RKO (cell line): ENCODE measurements around the gene EPB42.
A peak's percentile ranks its signal among the peaks of the same experiment; 100 is the strongest.
"Not testable (repeated sequence)": the region's sequence is repeated elsewhere in the genome, so short reads cannot be mapped to it uniquely, and the experiment has no call there.

ENCODE experiments used
- DNase-seq: peaks from one replicate; pipeline ENCODE4 v3.0.0-alpha.2; 2016; ENCODE audit warnings: low spot score

The EPB42 gene

DNA sequence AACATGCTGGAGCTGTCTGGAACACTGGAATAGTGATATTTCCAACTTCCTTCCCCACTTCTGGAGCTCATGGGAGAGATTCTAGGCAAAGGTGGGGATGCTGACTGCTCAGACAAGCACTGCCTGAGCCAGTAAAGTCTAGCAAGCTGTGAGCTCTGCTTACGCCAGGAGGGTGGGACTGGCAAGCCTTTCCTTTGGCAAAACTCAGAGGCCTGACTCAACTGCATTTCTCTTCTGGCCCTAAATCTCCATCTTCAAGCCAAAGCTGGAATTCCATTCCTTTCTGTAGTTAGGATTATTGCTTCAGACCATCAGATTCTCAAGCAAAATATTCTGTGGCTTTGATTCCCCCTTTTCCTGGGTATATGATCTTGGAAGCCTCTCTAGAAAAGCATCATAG lies 20.3 kb upstream of the EPB42 start:
- no peak for DNase-seq

DNA sequence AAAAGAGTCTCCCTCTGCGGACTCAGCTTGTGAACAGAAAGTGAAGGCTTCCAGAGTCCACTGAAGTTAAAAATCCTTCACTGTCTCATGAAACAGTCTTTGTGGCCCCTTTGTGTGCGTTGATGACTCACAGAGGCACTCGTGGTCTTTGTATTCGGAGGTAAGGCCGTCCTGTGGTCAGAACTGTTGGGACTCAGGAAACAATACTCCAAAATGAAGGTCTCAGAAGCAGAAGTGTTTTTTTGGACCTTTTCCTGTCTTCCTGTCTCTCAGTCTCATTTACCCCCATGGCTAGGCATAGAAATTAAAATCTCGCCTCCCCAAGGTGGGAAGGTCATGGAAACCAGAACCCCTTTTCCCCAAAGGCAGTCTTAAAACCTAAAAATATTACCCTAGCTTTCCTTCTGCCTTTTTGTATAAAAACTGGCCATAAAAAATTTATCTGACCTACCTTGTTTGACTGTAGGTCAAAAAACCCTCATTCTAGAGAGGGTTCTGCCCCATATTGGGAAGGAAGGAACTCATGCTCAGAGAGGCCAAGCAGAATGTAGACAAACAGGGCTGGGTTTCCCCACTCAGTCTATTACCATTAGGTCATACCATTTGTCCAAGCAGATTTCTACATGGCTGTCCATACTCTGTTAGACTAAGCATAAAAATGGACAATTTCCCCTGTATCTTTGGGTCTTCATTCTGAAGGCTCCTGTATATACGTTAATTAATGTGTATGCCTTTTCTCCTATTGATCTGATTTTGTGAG lies 19.1 kb upstream of the EPB42 start:
- no peak for DNase-seq

DNA sequence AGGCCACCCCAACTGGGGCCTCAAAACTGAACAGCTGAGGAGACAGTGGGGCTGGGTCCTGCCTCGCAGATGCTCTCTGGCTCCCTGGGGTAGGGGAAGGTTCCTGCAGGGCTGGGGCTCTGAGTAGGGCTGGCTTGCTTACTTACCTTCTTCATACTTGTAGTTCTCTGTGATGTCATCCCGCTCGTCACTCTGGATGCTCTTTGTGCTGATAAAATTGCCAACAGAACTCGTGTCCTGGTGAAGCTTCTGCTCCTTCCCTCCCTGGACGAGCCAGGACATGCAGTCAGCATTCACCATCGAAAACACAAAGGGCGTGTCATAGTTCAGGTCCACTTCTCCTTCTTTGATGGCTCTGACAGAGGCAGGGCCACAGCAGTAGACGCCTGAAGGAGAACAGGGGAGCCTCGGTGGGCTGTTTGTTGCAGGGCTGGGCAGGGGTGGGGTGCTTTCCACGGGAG lies 17.9 kb upstream of the EPB42 start:
- DNase-seq, result no peak

DNA sequence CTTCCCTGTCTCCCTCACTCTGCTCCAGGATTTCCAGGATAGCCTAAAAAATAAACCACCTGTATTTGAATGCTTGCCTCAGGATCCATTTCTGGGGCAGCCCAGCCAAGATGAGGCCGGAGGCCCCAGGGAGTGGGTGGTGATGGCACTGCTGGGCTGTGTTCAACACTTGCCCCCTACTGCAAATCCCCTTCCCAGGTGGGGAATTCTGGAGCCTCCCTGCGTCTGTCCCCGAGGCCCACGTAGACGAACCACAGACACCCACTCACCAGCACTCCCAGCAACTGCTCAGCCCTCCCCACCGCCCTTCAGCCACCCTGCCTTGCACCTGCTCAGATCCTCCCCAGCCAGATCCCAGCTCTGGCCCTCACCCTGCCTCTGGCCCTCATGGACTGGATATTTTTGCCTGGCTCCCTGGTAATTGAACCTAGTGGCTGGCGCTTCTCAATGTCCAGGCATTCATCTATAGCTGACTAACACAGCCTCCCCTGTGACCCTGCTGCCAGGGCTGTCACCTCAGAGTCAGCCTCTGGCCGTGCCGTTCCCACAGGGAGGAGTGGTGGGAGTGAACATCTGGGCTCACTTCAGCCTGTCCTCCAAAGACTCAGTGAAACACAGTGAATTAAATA lies 17.1 kb upstream of the EPB42 start:
- no peak for DNase-seq

DNA sequence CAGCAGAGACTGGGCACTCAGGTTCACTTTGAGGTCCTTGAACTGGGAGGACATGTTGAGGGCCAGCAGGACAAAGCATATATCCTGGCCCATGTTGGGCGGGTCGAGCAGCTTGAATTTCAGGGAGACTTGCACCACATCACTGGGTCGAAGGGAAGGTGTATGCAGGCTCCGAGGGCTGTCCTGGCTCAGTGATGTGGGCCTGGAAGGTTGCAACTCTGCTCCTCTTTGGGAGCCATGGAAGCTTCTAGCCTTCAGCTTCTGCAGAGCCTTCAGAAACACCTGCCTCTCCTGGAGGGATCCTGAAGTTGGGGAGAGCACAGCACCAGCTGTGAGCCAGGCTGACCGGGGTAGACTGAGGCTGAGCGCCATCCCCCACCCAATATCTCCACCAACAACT lies 14.7 kb upstream of the EPB42 start:
- no peak for DNase-seq

DNA sequence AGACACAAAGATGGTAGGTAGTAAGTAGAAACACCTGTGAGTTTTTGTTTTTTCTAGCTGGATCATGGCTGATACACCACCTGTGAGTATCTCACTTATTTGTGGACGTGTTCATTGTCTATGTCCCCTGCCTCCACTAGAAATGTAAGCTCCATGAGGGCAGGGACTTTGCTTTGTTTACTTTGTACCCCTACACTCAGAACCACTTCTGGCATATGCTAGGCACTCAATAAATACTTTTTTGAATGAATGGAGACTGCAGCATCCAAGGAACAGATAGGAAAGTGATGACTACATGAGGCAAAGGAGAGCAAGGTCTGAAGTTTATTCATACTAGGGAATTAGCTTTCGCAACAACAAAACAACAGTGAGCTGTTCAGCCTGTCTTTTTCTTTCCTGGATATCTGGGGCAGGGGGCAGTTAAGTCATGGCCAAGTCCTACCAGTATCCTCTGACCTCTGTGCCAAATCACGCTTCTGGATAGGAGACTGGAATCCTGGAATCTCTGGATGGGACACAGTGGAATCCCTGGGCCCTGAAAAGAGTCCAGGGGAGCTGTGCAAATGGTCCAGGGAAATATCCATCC lies 11.6 kb upstream of the EPB42 start:
- no peak for DNase-seq

DNA sequence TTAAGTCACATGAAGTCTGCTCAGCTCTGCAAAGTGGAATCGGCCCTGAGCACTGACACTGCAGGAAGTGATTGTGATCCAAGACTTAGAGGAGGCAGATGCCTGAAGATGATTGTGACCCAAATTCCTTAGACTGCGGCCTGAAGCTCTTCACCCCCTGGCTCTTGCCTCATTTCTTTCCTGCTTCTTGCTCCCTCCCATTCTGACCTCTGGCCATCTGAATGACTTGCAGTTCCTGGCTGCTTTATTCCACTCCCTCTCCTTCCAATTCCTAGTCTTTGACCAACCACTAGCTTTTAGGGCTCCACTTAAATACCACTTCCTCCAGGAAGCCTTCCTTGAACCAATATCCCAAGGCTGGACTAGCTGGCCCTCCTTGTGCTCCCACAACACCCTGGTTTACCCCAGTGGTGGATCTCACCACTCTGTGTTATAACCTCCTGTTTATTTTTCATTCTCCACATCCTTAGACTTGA lies 9.9 kb upstream of the EPB42 start:
- DNase-seq, result no peak

DNA sequence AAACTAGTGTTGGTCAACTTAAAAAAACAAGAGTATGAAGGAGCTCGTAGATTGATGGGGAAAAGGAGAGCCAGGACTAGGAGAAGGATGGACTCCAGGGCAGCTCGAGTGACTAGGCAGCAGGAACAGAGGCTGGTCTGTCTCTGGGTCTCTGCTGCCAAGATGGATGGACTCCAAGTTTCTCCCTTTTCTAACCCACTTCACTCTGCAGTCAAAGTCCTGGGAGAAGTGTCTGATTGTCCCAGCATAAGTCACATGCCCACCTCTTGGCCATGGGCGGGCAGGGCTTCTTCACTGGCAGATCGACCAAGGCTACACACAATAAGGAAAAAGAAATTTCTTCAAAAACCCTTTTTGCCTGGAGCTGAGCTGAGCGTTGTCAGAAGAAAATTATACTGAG lies 9.2 kb upstream of the EPB42 start:
- DNase-seq, result no peak

DNA sequence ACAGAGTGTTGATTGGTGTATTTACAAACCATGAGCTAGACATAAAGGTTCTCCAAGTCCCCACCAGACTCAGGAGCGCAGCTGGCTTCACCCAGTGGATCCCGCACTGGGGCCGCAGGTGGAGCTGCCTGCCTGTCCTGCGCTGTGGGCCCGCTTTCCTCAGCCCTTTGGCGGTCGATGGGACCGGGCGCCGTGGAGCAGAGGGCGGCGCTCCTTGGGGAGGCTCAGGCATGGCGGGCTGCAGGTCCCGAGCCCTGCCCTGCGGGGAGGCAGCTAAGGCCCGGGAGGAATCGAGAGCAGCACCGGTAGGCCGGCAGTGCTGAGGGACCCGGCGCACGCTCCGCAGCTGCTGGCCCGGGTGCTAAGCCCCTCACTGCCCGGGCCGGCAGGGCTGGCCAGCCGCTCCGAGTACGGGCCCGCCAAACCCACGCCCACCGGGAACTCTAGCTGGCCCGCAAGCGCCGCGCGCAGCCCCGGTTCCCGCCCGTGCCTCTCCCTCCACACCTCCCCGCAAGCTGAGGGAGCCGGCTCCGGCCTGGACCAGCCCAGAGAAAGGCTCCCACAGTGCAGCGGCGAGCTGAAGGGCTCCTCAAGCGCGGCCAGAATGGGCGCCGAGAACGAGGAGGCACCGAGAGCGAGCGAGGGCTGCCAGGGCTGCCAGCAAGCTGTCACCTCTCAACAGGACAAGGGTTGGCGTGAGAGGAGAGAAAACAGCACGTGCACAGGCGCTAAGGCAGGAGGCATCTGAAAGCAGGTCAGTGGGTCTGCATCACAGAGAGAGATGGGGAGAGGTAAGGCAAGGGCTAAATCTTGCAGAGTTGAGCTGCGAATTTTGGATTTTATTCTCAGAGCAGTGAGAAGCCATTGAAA lies 5.9 kb upstream of the EPB42 start:
- no peak for DNase-seq

DNA sequence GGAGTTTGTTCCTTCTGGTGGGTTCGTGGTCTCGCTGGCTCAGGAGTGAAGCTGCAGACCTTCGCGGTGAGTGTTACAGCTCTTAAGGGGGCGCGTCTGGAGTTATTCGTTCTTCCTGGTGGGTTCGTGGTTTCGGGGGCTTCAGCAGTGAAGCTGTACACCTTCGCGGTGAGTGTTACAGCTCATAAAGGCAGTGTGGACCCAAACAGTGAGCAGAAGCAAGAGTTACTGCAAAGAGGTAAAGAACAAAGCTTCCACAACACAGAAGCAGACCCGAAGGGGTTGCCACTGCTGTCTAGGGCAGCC lies 5.1 kb upstream of the EPB42 start:
- DNase-seq, result not testable (repeated sequence)

DNA sequence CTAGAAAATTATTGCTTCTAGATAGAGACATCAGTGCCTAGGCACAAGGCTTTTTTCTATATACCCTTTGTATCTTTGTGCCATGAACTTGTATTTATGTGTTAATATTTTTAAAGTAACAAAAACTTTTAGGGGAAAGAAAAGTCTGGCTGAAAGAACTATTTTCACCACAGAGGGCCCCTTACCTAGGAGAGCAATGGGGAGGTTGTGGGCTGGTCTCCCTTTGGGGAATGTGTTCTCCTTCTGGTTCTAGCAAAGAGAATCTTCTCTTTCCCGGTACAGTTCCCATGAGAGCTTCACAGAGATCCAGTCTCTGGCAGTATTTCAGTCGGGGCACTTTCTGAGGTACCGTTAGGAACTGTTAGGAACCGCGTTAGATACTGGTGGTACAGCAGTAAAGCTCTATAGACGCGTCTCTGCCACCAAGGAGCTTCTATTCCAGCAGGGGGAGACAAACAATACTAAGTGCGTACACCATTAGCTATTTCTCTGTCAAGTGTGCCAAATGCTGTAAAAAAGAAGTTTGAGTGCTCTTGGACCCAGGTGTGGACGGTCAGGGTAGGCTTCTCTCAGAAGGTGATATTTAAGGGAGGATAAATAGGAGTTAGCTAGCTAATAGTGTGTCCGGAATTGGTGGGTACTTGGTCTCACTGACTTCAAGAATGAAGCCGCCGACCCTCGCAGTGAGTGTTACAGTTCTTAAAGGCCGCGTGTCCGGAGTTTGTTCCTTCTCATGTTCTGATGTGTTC lies 4.6 kb upstream of the EPB42 start:
- peak; percentile 52 for DNase-seq

DNA sequence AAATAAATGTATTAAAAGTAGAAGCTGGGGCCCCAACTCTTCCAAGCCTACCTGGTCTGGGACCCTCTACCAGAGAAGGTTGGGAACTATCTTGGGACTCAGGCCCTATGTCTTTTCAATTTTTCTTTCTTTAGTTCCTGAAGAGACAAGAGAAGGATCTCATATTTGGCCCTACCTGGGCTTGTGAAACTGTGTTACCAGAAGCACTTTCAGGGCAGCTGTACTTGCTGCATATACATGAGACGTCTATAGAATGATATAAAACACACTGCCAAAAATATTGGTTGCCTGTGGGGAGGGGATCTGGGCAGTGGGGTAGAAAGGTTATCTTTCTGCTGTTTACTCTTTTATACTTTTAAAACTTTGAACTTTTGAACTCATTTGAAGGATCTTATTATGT lies 604 bp upstream of the EPB42 start:
- DNase-seq, result no peak

DNA sequence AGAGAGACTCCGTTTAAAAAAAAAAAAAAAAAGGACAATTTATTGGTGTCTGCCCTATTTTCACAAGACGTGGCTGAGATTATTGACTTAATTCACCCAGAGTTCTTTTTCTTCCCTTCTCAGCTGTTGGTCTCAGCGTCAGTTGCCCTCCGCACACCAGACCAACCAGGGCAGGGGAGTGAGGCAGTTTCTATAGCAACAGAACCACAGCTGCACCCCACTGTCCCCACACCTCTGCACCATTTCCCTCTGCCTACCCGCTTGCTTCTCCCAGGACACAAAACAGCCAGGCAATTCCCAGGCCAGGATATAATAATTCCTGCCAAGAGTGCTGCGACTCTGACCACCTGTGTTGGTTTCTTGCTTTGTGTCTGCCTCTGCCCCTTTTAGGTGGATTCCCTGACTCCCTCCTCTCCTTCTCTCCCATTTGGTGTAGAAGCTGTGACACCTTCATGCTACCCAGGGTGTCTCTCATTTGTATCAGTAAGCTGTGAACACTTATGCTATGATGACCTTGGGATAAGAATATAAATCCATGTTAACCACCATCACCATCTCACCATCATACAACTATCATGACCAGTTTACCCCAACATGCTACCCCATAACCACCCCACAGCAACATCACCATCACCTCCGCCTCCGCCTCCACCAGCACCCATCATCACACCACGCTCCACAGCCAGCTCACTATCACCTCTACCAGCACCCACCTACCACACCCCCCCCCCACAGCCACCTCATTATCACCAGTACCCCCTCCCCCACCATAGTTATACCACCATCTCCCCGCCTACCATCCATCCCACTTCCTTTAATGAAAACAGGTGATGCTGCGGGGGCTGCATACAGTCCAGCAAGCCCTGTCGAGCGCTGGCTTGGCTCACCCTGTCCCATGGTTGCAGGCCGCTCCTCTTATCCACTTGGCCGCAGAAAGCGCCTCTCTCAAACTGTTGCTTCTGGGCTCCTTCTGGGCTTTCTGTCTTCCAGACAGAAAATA lies 589 bp downstream of the EPB42 start:
- no peak for DNase-seq

DNA sequence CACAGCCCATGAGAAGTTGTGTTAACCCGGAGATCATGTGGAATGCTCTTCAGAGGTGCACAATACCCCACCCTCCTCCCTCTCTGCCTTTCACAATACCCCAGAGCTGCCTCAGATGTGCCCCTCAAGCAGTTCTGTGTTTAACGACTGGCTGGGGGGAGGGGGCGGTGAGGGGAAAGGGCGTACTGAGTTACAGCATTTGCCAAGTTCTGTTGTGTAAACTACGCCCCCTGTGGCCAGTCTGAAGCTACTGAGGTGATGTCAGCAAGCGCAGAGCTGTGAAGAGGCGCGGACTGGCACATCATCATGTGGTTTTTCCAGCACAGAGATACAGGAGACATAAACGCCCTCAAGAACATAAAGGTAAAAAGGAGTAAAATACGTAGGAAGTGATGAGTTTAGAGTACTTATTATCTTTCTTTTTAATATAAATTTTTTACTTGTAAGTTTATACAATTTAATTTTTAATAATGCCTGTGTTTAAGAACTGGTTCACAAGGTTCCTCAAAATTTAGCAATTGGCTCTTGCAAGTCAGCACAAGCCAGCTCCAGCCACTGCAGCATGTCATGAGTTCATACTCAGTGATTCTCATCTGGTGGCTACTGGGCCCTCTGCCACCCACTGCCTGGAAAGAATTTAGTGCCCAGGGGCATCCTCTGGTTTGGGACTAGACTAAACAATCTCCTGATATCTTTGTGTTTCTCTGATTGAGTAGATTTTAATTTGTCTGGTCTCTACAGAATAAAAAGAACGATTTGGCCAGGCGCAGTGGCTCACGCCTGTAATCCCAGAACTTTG lies 1.7 kb downstream of the EPB42 start:
- DNase-seq, result peak; percentile 5

DNA sequence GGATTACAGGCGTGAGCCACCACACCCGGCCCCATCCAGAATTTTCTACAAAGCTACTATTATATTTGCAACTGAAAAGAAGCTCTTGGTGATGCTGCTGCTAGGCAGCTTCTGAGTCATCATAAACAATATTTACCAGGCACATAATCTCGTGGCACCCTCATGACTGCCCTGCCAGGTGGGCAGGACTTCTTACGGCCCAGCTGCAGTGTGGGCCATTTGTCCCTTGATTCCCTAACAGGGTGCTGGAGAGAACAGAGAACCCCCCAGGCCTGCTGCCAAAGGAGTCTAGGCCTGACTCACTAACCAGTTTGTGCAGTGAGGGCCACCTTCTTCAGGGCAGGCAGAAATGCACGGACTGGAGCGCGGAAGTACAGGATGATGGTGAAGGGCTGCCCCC lies 4.9 kb downstream of the EPB42 start:
- peak; percentile 54 for DNase-seq

DNA sequence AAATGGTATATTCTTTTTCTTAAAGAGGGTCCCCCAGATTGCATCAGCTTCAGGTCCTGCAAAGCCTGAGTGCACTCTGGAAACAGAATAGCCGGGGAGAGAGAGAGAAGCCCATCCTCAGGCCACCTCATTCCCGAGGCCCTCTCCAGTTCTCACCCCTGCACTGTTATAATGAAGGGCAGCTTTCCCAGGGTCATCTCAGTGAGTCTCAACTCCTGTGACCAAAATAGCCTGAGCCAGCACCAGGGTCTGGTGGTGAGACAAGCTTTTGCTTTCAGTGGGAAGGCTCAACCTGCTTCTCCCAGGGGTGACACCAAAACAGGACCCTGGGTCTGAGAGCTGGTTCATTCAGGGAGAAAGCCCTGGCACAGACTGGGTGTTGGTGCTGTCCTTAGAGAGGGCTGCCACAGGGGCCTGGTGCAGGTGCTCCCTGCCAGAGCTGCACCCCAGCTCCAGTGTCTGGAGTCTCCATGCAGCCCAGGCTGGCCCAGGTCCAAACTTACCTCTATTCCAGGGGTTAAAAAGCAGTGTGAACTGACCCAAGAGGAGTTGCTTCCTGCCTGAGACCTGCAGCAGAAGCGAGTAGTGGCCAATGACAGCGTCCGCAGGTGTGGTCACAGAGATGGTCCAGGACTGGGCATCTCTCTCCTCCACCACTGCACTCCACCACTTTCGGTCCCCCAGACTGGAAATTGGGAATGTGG lies 6.1 kb downstream of the EPB42 start:
- no peak for DNase-seq

DNA sequence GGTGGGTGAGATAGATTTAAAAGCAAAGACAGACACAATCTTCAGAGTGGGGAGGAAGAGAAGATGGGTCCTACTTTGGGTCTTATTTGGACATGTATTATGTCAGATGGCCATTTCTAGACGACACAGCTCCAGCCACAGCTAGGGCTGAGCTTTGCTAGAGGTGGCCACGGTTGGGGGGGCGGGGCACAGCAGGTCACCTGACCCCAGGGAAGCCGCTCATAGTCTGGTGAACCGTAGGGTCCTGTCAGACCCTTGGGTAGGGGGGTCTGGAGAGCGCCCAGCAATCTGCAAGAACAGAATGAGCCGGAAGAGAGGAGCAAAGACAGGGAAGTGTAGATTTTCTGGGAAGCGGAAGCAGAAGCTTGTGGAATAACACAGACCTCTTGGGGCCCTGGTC lies 6.6 kb downstream of the EPB42 start:
- no peak for DNase-seq

DNA sequence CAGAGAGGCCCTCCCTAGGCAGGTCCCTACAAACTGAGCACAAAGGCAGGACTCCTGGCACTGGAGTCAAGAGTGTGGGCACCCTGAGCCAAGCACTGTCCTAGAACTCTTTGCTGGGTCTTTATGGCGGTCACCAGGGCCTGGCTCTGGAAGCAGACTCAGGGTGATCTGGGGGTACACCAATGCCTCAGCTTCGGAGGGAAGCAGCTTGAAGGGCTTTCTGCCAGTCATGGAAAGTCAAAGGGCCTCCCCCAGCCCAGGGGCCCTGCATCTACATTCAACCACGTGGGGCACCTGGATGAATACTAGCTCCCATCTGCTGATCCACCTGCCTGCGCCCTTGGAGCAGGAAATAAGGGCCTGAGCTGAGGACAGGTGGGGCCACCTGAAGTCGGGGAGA lies 7.4 kb downstream of the EPB42 start:
- no peak for DNase-seq

DNA sequence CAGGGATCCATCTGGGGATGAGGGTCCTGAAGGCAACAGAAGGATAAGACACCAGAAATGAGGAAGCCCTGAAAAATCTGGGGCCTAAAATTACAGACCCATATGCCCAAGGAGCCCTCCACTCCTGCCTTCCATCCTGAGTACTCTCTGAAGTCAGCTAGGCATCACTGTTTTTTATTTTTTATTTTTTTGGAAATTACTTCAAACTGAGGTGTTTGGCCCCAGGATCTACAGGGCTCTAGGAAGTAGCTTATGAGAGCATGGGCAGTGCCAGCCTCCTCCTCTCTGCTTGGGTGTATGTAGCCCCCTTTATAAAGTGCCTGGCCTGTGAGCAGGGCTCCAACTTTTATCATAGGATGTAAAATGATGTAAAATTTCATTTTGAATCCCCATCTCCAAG lies 7.9 kb downstream of the EPB42 start:
- DNase-seq, result no peak
